Heart left ventricle (tissue), 13 donors: ENCODE results near the gene CHRM1.

ENCODE experiments used
- CTCF ChIP-seq, 12 donors: fragments of 200-600 bp; sonication (generic) in 4 of 12; IDR thresholded peaks; one replicate each; pipeline versions ENCODE4 v1.5.0 to v1.8.0; 2018 to 2022; ENCODE audit warnings: antibody characterized with exemption in 12 of 12, mild to moderate bottlenecking in 5 of 12
- POLR2A ChIP-seq, 2 donors: fragments of 450-650 bp; IDR thresholded peaks; one replicate each; pipeline ENCODE4 v1.6.1; 2017; ENCODE audit warnings: antibody characterized with exemption in 2 of 2, mild to moderate bottlenecking in 2 of 2, moderate library complexity in 2 of 2
- donor health status: ischemic (EF 13 %, LVEDD 7.1; RV severe dilation, severe dysfunction).
- donor health status: DM: no; HTN: yes; CAD: no.
- donor health status: DM: no; HTN: no; CAD: no.
- donor health status: ischemic (EF 25% LVEDD 6.9; RV normal size, moderate dysfunction).
- donor health status: ischemic (EF 25% LVEDD 5.7; RV mildly dilated, moderate dysfunction).
- donor health status: ischemic (EF 35%, LVEDD 5.7; RV mildly dilated, moderate dysfunction).
- donor health status: nonischemic (EF 11% LVEDD 7.7; RV severe dilation, severe dysfunction).
- donor health status: DM: yes; HTN: yes; CAD: no.
- donor health status: PGD.
- donor health status: ischemic (EF 29% LVEDD 5.4; RV normal size, mild dysfunction).
- donor health status: nonischemic (EF 23%, LVEDD 6.1; RV moderate dilation, normal function).

DNA sequence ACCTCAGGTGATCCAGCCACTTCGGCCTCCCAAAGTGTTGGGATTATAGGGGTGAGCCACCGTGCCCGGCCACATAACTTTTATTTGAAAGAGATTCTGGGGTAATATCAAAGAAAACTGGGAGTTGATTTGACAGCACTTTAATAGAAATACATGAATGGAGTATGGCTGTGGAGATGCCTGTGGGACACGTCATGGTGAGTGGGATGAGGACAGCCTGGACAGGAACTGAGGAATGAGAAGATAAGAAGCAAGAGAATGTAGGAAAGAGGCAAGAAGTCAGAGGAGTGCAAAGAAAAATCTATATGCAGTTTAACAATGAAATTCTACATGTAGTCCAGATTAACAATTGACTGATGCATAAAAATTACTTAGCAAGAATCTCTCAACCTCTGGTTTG, 32.6 kb upstream of the CHRM1 start:
- no peak for TF ChIP-seq CTCF (IDR thresholded peaks at IDR 0.05)
- TF ChIP-seq POLR2A (IDR thresholded peaks at IDR 0.05), result no peak
